Right cardiac atrium (tissue), 5 donors: Measurements from ENCODE around the gene ABCC11. TPM values are rescaled to one million over a fixed set of nuclear protein-coding genes. Genes with fewer than 3 reads are reported as not detected.

Experiments used
- ATAC-seq, 2 donors: fragments of 200-7000 bp; cut with Tn5 transposase; one replicate each; pipeline versions ENCODE4 v1.8.0 to v1.9.1; 2020; ENCODE audit warnings: moderate library complexity in 2 of 2, mild to moderate bottlenecking in 1 of 2
- DNase-seq, 3 donors: peaks; one replicate each; pipeline ENCODE4 v3.0.0-alpha.2; 2020
- H3K27ac ChIP-seq: one replicate; pipeline ENCODE4 v1.5.1; 2013; ENCODE audit warnings: mild to moderate bottlenecking, low read length, control low read depth, moderate library complexity
- H3K27me3 ChIP-seq: one replicate; pipeline ENCODE4 v1.6.1; 2013; ENCODE audit not compliant: control insufficient read depth, insufficient read depth
- H3K4me1 ChIP-seq: one replicate; pipeline ENCODE4 v1.6.1; 2013; ENCODE audit warnings: low read length; ENCODE audit not compliant: control insufficient read depth, insufficient read depth
- H3K4me3 ChIP-seq: one replicate; pipeline ENCODE4 v1.5.1; 2013; ENCODE audit warnings: low read length, control low read depth
- H3K9me3 ChIP-seq: one replicate; pipeline ENCODE4 v1.6.1; 2013; ENCODE audit warnings: low read length; ENCODE audit not compliant: control insufficient read depth
- WGBS: extraction: QIAGEN DNeasy Blood & Tissue Kit; methylation state at CpG from one replicate; pipeline ENCODE4 v1.1.7; 2013; 5-methylcytosine and 5-hydroxymethylcytosine counted together
- intact Hi-C, 4 donors: fragments of 100-400 bp; cut with DNase I; formaldehyde crosslinking; loops; one replicate each; pipeline versions ENCODE4 v1.11.0 to v1.14.0; 2022 to 2023
- polyA plus RNA-seq: library from polyadenylated mRNA; stranded (reverse); fragments of 200-250 nt; gene quantifications from one replicate; pipeline ENCODE4 v1.2.3, GENCODE V29; 2013
- total RNA-seq, 4 donors: library from RNA; stranded (reverse); fragmentation: NEBNext Ultra II Directional; extraction: Animal tissue kit (Norgen Biotek cat#: 25700); gene quantifications; one replicate each; pipeline ENCODE4 v1.2.1, GENCODE V29; 2021
- donor health status: healthy with polysubstance abuse.
- donor health status: DM: no; HTN: yes; CAD: no.
- donor health status: DM: no; HTN: no; CAD: no.
- donor health status: DM: no; HTN: yes; CAD: no; lungs with severe emphysema.
- donor health status: DM: yes; HTN: yes; CAD: no.

Gene ABCC11
- total and polyA plus RNA-seq, 5 donors, result 0.09 to 0.25 (median 0.09) TPM; not detected in 2

DNA sequence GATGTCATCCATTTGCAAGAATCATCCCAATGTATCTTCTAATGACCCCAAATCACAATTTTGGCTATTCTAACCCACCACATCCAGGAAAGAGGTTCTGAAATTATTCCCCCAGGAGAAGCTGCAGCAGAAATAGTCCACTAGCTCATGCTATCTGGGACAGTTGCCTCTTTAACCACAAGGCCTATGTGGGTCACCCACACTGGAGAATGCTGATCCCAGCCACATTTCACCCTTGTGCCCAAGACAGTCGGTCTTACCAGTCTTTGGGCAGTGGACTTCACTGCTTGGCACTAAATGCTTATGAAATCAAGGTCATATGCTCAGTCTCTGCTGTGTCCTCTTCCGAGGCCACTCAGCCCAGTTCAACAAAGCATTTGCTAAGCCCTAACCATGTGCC lies 118.6 kb downstream of the ABCC11 start:
- no peak for ATAC-seq
- H3K9me3 ChIP-seq, result no peaks in the 10 kb centered on the region
- intact Hi-C loops, result no loop called here
- H3K4me3 ChIP-seq, result no peak overlapping the region
- WGBS, result 86% methylated on average over 2 of the region's 2 CpGs
- no peak overlapping the region for H3K27ac ChIP-seq
- H3K27me3 ChIP-seq, result no peaks in the 10 kb centered on the region
- H3K4me1 ChIP-seq, result peaks cover 5% of the 10 kb centered on the region
- no peak for DNase-seq

DNA sequence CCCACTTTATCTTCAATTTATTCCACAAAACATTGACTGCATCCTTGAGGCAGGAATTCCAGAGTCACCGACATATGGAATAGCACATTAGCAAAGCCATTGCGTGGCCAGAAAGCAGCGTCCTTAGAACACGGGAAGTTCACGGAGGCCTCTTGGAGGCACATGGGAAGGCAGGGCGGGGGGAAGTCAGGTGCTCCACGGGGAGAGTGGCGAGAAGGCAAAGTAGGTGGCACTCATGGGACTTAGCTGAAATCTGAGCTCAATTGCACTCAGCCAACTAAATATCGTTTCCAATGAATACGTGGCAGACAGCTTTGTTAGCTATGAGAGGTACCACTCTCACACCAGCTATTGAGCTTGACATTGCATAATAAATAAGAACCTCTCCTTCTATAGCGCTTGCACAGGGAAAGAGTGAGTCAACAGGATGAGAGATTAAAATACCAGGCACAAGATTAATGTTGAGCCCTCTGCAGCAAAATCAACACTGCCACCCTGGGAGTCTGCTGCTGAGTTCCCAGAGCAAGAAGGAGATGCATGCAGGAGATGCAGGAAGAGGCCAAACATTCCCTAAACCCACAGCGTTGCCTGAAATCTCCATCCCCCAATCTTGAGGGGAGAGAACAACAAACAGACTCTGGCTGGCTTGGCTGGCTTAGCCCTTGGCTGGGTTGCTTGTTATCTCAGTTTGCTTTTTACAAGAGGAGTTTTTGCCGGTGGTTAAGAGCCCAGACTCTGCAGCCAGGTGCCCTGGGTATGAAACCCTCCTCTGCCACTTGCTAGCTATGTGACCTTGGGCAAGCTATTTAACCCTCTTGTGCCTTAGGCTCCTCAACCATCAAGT lies 120.3 kb downstream of the ABCC11 start:
- H3K27ac ChIP-seq, result no peak overlapping the region
- no peaks in the 10 kb centered on the region for H3K27me3 ChIP-seq
- no peak overlapping the region for H3K4me3 ChIP-seq
- WGBS, result 58% methylated on average over 13 of the region's 13 CpGs
- H3K9me3 ChIP-seq, result no peaks in the 10 kb centered on the region
- intact Hi-C loops, result no loop called here
- H3K4me1 ChIP-seq, result peaks cover 5% of the 10 kb centered on the region
- ATAC-seq (peak in 1 of 2 donors; percentile 64), DNase-seq (no peak)

DNA sequence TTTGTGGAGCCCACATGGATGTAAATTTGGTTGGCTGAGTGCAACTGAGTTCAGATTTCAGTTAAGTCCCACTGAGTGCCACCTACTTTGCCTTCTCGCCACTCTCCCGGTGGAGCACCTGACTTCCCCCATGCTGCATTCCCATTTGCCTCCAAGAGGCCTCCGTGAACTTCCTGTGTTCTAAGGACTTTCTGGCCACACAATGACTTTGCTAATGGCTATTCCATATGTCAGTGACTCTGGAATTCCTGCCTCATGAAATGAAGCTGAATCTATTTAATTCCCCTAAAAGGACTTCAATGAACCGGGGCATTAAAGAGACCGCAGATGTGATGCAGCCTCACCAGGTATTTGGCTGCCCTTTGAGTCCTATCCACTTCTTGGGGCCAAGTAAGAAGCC lies 121.5 kb downstream of the ABCC11 start:
- Histone ChIP-seq H3K27ac (no peak overlapping the region), H3K27me3 (no peaks in the 10 kb centered on the region), H3K4me1 (peaks cover 5% of the 10 kb centered on the region), H3K4me3 (no peak overlapping the region), H3K9me3 (no peaks in the 10 kb centered on the region)
- intact Hi-C loops, result no loop called here
- ATAC-seq (no peak), DNase-seq (no peak)
- 70% methylated on average over 5 of the region's 5 CpGs for WGBS

DNA sequence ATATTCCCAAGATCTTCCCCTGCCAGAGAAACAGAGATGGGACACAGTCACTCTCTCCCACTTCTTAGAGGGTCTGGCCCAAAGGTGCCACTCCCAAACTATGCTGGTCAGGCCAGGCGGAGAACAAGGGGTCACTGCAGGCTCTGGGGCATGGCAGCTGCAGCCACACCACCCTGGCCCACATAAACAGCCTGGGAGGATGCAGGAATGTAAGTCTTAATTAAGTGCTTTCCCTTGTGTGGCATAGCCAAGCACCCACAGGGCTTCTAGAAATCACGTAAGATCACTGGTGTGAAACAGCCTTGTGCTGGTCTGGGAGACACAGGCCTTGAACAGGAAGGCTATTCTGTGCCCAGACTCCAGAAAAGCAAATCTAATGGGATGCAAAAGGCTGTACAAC lies 123.1 kb downstream of the ABCC11 start:
- Histone ChIP-seq H3K9me3 (no peaks in the 10 kb centered on the region), H3K27me3 (no peaks in the 10 kb centered on the region), H3K27ac (no peak overlapping the region), H3K4me3 (no peak overlapping the region), H3K4me1 (peaks cover 5% of the 10 kb centered on the region)
- 88% methylated on average over 2 of the region's 2 CpGs for WGBS
- no peak for ATAC-seq
- no peak for DNase-seq
- intact Hi-C loops, result no loop called here

DNA sequence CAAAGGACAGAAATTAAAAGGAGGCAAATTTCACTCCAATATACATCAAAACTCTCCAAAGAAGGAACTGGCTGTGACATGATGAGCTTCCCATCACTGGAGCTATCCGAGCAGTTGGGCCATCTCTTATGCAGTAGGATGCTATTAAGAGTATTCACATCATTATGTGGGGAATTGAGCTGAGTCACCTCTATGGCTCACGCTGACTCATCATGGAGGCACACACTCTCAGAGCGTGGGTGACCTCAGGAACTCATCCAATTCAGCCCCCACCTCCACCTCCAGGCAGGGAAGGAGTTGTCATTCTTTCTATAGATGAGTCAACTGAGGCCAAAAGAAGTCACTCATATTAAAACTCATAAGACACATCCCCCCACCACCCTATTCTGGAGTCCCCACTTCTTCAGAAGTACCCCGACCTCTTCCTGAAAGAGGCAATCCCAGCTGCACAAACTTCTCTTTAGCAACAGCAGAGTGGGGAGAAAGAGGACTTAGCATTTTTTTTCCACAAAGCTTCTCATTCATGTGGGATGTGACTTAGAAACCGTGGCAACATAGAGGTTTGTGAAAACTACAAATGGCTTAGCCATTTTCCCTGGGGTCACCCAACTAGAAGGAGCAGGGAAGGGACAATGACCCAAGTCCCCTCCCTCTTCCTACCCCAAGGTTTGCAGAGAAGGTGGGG lies 124.1 kb downstream of the ABCC11 start:
- Histone ChIP-seq H3K4me1 (peaks cover 5% of the 10 kb centered on the region), H3K27me3 (no peaks in the 10 kb centered on the region), H3K9me3 (no peaks in the 10 kb centered on the region), H3K4me3 (no peak overlapping the region), H3K27ac (no peak overlapping the region)
- intact Hi-C loops, result no loop called here
- DNase-seq (no peak), ATAC-seq (peak in 1 of 2 donors; percentile 29)
- WGBS, result 74% methylated on average over 5 of the region's 5 CpGs

DNA sequence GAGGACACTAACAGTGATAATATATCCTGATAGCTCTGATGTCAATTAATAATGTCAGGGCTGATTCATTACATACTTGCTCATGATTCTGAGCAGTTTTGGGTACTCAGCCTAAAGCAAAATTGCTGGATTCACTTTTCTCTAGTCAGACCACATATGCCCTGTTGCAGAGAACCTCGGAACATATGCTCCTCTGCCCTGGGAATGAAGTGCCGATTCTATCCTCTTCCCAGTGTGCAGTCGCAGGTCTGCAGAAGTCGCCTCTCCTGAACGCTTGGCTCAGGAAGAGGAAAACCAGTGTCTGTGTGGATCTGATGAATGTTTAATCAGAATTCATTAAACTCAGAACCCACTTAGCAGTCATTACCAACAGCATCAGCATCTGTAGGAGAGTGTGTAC lies 126.1 kb downstream of the ABCC11 start:
- H3K27me3 ChIP-seq, result no peaks in the 10 kb centered on the region
- no peak overlapping the region for H3K4me3 ChIP-seq
- H3K27ac ChIP-seq, result no peak overlapping the region
- no peaks in the 10 kb centered on the region for H3K4me1 ChIP-seq
- DNase-seq (no peak), ATAC-seq (no peak)
- WGBS, result 78% methylated on average over 5 of the region's 5 CpGs
- no peaks in the 10 kb centered on the region for H3K9me3 ChIP-seq
- intact Hi-C loops, result no loop called here

DNA sequence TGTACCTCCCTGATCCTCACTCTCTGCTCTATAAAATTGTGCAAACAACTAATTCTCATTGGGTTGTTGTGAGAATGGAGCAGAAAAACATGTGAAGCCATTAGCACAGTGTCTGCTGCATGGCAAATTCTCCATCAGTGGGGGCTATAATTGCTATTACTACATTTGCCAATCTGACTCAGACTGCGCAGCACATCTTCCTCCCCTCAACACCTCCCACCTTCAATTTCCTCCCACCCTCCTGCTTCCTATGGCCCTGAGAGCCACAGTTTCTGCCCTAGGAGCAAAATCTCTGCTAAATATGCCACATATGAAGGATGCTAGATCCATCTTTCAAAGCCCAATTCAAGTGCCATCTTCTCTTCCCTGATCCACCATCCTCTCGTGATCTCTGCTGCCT lies 128.5 kb downstream of the ABCC11 start:
- Histone ChIP-seq H3K4me1 (no peaks in the 10 kb centered on the region), H3K9me3 (no peaks in the 10 kb centered on the region), H3K27me3 (no peaks in the 10 kb centered on the region), H3K27ac (no peak overlapping the region), H3K4me3 (no peak overlapping the region)
- 77% methylated on average over 2 of the region's 2 CpGs for WGBS
- no peak for DNase-seq
- no peak for ATAC-seq
- intact Hi-C loops, result no loop called here

GRCh38 chr16:48117217-48118105 lies 129.9 kb downstream of the ABCC11 start:
- intact Hi-C loops, result no loop called here
- Histone ChIP-seq H3K4me3 (no peak overlapping the region), H3K27ac (no peak overlapping the region), H3K27me3 (no peaks in the 10 kb centered on the region), H3K4me1 (no peaks in the 10 kb centered on the region), H3K9me3 (no peaks in the 10 kb centered on the region)
- 64% methylated on average over 22 of the region's 22 CpGs for WGBS
- ATAC-seq, result peak; percentile 22 to 36
- DNase-seq, result peak; percentile 32 to 77 (median 50)

Other genes with a start within 250 kb of the ABCC11 start
- gene ABCC12, start 91.5 kb downstream of the ABCC11 start, total RNA-seq, result not detected
- not detected for gene ABCC12, start 91.5 kb downstream of the ABCC11 start, polyA plus RNA-seq
- 10 to 100 TPM; 69.6 to 79.3 (median 75.8) TPM for gene LONP2, start 3.2 kb downstream of the ABCC11 start, total RNA-seq
- 29.3 TPM for gene LONP2, start 3.2 kb downstream of the ABCC11 start, polyA plus RNA-seq
- gene SIAH1, start 137.9 kb upstream of the ABCC11 start, total RNA-seq, result 10 to 100 TPM; 14.4 to 17.9 (median 14.6) TPM
- gene SIAH1, start 137.9 kb upstream of the ABCC11 start, polyA plus RNA-seq, result 15.1 TPM